GM18867 (cell line): ENCODE measurements around the gene SUPV3L1.
"Not testable (repeated sequence)": the region's sequence is repeated elsewhere in the genome, so short reads cannot be mapped to it uniquely, and the experiment has no call there.

Source experiments
- ATAC-seq: cut with Tn5 transposase; IDR thresholded peaks from one replicate; pipeline ENCODE4 v1.9.1; 2021; ENCODE audit warnings: mild to moderate bottlenecking, moderate library complexity; ENCODE audit not compliant: unreplicated experiment

The SUPV3L1 gene

GRCh38 chr10:69179743-69180524 lies at the start of gene SUPV3L1:
TSS of gene SUPV3L1 (plus strand) at chr10:69180234. CDS start at chr10:69180292, 58 bp downstream.
- peak; percentile 82 for ATAC-seq

GRCh38 chr10:69130251-69130650 lies 49.8 kb upstream of the SUPV3L1 start:
- no peak for ATAC-seq

GRCh38 chr10:69139961-69140360 lies 40.1 kb upstream of the SUPV3L1 start:
- ATAC-seq = no peak

- ATAC-seq = no peak
Observed at GRCh38 chr10:69141304-69141703, 38.7 kb upstream of the SUPV3L1 start.

GRCh38 chr10:69142074-69142473 lies 38.0 kb upstream of the SUPV3L1 start:
- ATAC-seq = not testable (repeated sequence)

- no peak for ATAC-seq
Observed at GRCh38 chr10:69142983-69143382, 37.1 kb upstream of the SUPV3L1 start.

- no peak for ATAC-seq
Observed at GRCh38 chr10:69145329-69145728, 34.7 kb upstream of the SUPV3L1 start.

GRCh38 chr10:69145864-69146263 lies 34.2 kb upstream of the SUPV3L1 start:
- no peak for ATAC-seq

- ATAC-seq = no peak
Observed at GRCh38 chr10:69146759-69147158, 33.3 kb upstream of the SUPV3L1 start.

- no peak for ATAC-seq
Observed at GRCh38 chr10:69151984-69152383, 28.1 kb upstream of the SUPV3L1 start.

GRCh38 chr10:69153227-69153626 lies 26.8 kb upstream of the SUPV3L1 start:
- ATAC-seq = no peak

- ATAC-seq = no peak
Observed at GRCh38 chr10:69160809-69161241, 19.2 kb upstream of the SUPV3L1 start.

- ATAC-seq = no peak
Observed at GRCh38 chr10:69168493-69168892, 11.5 kb upstream of the SUPV3L1 start.

GRCh38 chr10:69172241-69172982 lies 7.6 kb upstream of the SUPV3L1 start:
- no peak for ATAC-seq

GRCh38 chr10:69175326-69175725 lies 4.7 kb upstream of the SUPV3L1 start:
- not testable (repeated sequence) for ATAC-seq

GRCh38 chr10:69176823-69177222 lies 3.2 kb upstream of the SUPV3L1 start:
- ATAC-seq = no peak

- peak; percentile 24 for ATAC-seq
Observed at GRCh38 chr10:69179089-69179742, 818 bp upstream of the SUPV3L1 start.

GRCh38 chr10:69180525-69181204 lies 631 bp downstream of the SUPV3L1 start:
- no peak for ATAC-seq

- no peak for ATAC-seq
Observed at GRCh38 chr10:69181433-69181832, 1.4 kb downstream of the SUPV3L1 start.

GRCh38 chr10:69182005-69182404 lies 2.0 kb downstream of the SUPV3L1 start:
- ATAC-seq = no peak

GRCh38 chr10:69186524-69186923 lies 6.5 kb downstream of the SUPV3L1 start:
- ATAC-seq = no peak
